ENCODE measurements around the gene ABCA1.
"Not testable (repeated sequence)": the region's sequence is repeated elsewhere in the genome, so short reads cannot be mapped to it uniquely, and the experiment has no call there.

Gene ABCA1

GRCh38 chr9:104769655-104770054 is 158.3 kb downstream of the ABCA1 start:
- DNase-seq (ENCODE audit: extremely low spot score) = no peak
- CTCF ChIA-PET = no interaction called here
- TF ChIP-seq HDGF (IDR thresholded peaks at IDR 0.05; ENCODE audit: borderline replicate concordance) (no peak), TARDBP (IDR thresholded peaks at IDR 0.05) (no peak), PKNOX1 (IDR thresholded peaks at IDR 0.05) (no peak), LEF1 (IDR thresholded peaks at IDR 0.05; ENCODE audit: borderline replicate concordance) (no peak), L3MBTL2 (conservative IDR thresholded peaks at IDR 0.05) (no peak), SP1 (IDR thresholded peaks at IDR 0.05) (no peak), ELF4 (IDR thresholded peaks at IDR 0.05) (no peak), CTBP1 (IDR thresholded peaks at IDR 0.05; ENCODE audit: borderline replicate concordance) (no peak), FOXA1 (IDR thresholded peaks at IDR 0.05) (no peak), SUZ12 (IDR thresholded peaks at IDR 0.05) (no peak), NFRKB (IDR thresholded peaks at IDR 0.05) (no peak), FOXM1 (IDR thresholded peaks at IDR 0.05; ENCODE audit: borderline replicate concordance) (no peak), BHLHE40 (IDR thresholded peaks at IDR 0.05; ENCODE audit: borderline replicate concordance) (no peak)
- POLR2A ChIA-PET = no interaction called here

- DNase-seq (ENCODE audit: extremely low spot score); POLR2A ChIA-PET; CTCF ChIA-PET: not testable (repeated sequence)
Measured at GRCh38 chr9:104769029-104769428, 158.9 kb downstream of the ABCA1 start.

GRCh38 chr9:104767507-104767906 is 160.4 kb downstream of the ABCA1 start:
- no peak for DNase-seq (ENCODE audit: extremely low spot score)
- ChIA-PET CTCF (no interaction called here), POLR2A (no interaction called here)
- no peak for TF ChIP-seq FOXM1 (IDR thresholded peaks at IDR 0.05; ENCODE audit: borderline replicate concordance)
- TF ChIP-seq ZNF384 (IDR thresholded peaks at IDR 0.05) = no peak
- TF ChIP-seq LEF1 (IDR thresholded peaks at IDR 0.05; ENCODE audit: borderline replicate concordance) = no peak
- no peak for TF ChIP-seq ELF4 (IDR thresholded peaks at IDR 0.05)
- no peak for TF ChIP-seq SP1 (IDR thresholded peaks at IDR 0.05)
- no peak for TF ChIP-seq BHLHE40 (IDR thresholded peaks at IDR 0.05; ENCODE audit: borderline replicate concordance)
- no peak for TF ChIP-seq L3MBTL2 (conservative IDR thresholded peaks at IDR 0.05)
- TF ChIP-seq ARNT (IDR thresholded peaks at IDR 0.05) = no peak
- no peak for TF ChIP-seq PKNOX1 (IDR thresholded peaks at IDR 0.05)
- no peak for TF ChIP-seq FOXK2 (IDR thresholded peaks at IDR 0.05)
- TF ChIP-seq CTBP1 (IDR thresholded peaks at IDR 0.05; ENCODE audit: borderline replicate concordance) = no peak
- no peak for TF ChIP-seq NFRKB (IDR thresholded peaks at IDR 0.05)
- TF ChIP-seq SUZ12 (IDR thresholded peaks at IDR 0.05) = no peak
- TF ChIP-seq TARDBP (IDR thresholded peaks at IDR 0.05) = no peak
- no peak for TF ChIP-seq HDGF (IDR thresholded peaks at IDR 0.05; ENCODE audit: borderline replicate concordance)
- TF ChIP-seq FOXA1 (IDR thresholded peaks at IDR 0.05) = no peak

- TF ChIP-seq SUZ12 (IDR thresholded peaks at IDR 0.05) (no peak), PKNOX1 (IDR thresholded peaks at IDR 0.05) (no peak), ELF4 (IDR thresholded peaks at IDR 0.05) (no peak), CTBP1 (IDR thresholded peaks at IDR 0.05; ENCODE audit: borderline replicate concordance) (no peak), FOXK2 (IDR thresholded peaks at IDR 0.05) (no peak), FOXM1 (IDR thresholded peaks at IDR 0.05; ENCODE audit: borderline replicate concordance) (no peak), HDGF (IDR thresholded peaks at IDR 0.05; ENCODE audit: borderline replicate concordance) (no peak), ARNT (IDR thresholded peaks at IDR 0.05) (no peak), SP1 (IDR thresholded peaks at IDR 0.05) (no peak)
- ChIA-PET CTCF (no interaction called here), POLR2A (no interaction called here)
- no peak for DNase-seq (ENCODE audit: extremely low spot score)
Measured at GRCh38 chr9:104766025-104766424, 161.9 kb downstream of the ABCA1 start.

- DNase-seq (ENCODE audit: extremely low spot score) = no peak
- CTCF ChIA-PET = no interaction called here
- POLR2A ChIA-PET = interaction anchor here (0.7 kb wide), 1 partner anchor 17 kb away, joined by 3 read pairs; no protein-coding TSS in a partner anchor
- no peak for TF ChIP-seq HDGF (IDR thresholded peaks at IDR 0.05; ENCODE audit: borderline replicate concordance)
- TF ChIP-seq FOXK2 (IDR thresholded peaks at IDR 0.05) = no peak
- TF ChIP-seq SUZ12 (IDR thresholded peaks at IDR 0.05) = no peak
- TF ChIP-seq CTBP1 (IDR thresholded peaks at IDR 0.05; ENCODE audit: borderline replicate concordance) = no peak
- TF ChIP-seq ZNF384 (IDR thresholded peaks at IDR 0.05) = no peak
- no peak for TF ChIP-seq ARNT (IDR thresholded peaks at IDR 0.05)
Measured at GRCh38 chr9:104765138-104765537, 162.8 kb downstream of the ABCA1 start.

- ChIA-PET CTCF (no interaction called here), POLR2A (no interaction called here)
- no peak for DNase-seq (ENCODE audit: extremely low spot score)
- no peak for TF ChIP-seq ELF4 (IDR thresholded peaks at IDR 0.05)
- no peak for TF ChIP-seq ARNT (IDR thresholded peaks at IDR 0.05)
- no peak for TF ChIP-seq HDGF (IDR thresholded peaks at IDR 0.05; ENCODE audit: borderline replicate concordance)
- no peak for TF ChIP-seq SP1 (IDR thresholded peaks at IDR 0.05)
- TF ChIP-seq PKNOX1 (IDR thresholded peaks at IDR 0.05) = no peak
- TF ChIP-seq NFRKB (IDR thresholded peaks at IDR 0.05) = no peak
- TF ChIP-seq SUZ12 (IDR thresholded peaks at IDR 0.05) = no peak
- TF ChIP-seq L3MBTL2 (conservative IDR thresholded peaks at IDR 0.05) = no peak
- TF ChIP-seq ZNF384 (IDR thresholded peaks at IDR 0.05) = no peak
Measured at GRCh38 chr9:104758974-104759373, 169.0 kb downstream of the ABCA1 start.
